Activated CD4-positive, alpha-beta T cell treated with anti-CD3 and anti-CD28 coated beads, Interleukin-2, amount 50 U/mL, for 48 hours (primary cell): ENCODE measurements around the gene MRI1.
A peak's percentile ranks its signal among the peaks of the same experiment; 100 is the strongest.
"Not testable (repeated sequence)": the region's sequence is repeated elsewhere in the genome, so short reads cannot be mapped to it uniquely, and the experiment has no call there.

Experiments used
- DNase-seq, 2 experiments: peaks; one replicate each; pipeline ENCODE4 v3.0.0-alpha.2; 2020

The MRI1 gene

DNA sequence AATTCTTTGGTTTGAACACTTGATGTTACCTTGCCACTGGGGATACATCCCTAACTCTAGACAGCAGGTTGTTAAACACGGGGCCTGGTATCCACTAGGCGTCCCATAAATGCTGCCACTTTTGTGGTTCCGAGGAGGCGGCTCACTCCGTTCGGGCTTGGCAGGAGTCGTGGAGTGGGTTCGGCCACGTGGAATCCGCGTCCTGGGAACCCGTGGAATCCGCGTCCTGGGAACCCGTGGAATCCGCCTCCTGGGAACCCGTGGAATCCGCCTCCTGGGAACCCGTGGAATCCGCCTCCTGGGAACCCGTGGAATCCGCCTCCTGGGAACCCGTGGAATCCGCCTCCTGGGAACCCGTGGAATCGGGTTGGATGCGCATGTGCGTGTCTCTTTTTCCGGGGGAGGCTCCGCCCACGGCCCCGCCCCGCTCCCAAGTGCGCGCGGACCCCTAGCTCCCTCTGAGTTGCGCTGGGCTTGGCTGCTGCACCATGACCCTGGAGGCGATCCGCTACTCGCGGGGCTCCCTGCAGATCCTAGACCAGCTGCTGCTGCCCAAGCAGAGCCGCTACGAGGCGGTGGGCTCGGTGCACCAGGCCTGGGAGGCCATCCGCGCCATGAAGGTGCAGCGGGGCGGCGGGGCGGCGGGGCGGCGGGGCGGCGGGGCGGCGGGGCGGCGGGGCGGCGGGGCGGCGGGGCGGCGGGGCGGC, at the start of gene MRI1:
TSS of gene MRI1 (plus strand) at position 422 of the 707 bp plus-strand sequence. CDS start at position 489, 67 bp downstream.
- peak; percentile 71 to 78 for DNase-seq

DNA sequence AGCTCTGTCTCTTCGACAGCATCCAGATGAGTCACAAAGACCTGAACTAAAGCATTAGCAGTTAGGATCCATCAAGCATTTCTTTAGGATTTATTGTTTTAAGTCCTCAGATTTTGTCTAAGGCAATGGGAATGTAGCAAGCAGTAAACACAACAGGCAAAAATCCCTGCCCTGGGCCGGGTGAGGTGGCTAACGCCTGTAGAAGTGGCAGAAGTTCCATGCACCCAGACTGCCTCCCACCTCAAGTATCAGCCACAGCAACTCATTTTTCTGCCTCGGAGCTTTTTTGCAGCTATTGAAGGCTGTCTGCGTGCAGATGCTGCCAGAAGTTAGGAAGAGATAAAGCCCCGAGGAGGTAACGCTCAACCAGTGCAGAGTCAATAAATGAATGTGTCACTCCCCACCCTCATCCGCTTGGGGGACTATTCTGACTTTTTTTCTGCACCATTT, 47.1 kb upstream of the MRI1 start:
- no peak for DNase-seq

- no peak for DNase-seq
Measured at GRCh38 chr19:13718733-13719132, 45.6 kb upstream of the MRI1 start.

DNA sequence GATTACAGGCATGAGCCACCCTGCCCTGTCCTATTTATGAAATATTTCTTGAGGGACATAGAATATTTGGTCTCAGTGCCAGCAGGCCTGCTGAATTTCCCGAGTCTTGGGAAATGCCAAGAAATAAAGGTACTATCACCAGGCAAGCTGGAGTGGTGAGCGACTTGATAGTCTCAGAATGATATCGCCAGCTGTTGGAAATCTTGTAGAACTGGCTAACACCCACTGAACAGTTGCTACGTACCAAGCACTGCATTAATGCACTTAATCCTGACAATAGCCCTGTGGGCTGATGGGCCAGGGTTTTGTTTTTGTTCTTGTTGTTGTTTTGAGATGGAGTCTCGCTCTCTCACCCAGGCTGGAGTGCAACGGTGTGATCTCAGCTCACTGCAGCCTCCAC, 42.2 kb upstream of the MRI1 start:
- DNase-seq: no peak

DNA sequence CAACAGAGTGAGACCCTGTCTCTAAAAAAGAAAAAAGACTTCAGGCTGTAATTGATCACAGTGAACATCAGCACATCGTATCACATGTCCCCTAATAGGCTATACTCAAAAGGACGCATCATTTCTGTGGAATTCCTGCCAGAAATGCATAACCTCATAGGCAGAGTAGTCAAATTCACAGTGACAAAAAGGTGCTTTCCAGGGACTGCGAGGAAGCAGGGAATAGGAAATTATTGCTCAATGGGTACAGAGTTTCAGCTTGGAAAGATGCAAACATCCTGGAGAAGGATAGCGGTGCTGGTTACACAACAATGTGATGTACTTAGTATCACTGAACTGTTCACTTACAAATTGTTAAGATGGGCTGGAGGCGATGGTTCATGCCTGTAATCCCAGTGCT, 41.1 kb upstream of the MRI1 start:
- DNase-seq: no peak

DNA sequence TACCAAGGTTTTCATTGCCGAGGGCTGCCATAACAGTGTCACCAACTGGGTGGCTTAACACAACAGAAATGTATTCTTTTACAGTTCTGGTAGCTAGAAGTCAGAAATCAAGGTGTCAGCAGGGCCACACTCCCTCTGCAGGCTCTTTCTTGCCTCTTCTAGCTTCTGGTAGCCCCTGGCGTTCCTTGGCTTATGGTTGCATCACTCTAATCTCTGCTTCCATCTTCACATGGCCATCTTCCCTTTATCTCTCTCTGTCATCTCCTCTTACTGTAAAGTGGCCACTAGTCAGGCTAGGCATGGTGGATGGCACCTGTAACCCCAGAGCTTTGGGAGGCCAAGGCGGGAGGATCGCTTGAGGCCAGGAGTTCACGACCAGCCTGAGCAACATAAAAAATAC, 38.0 kb upstream of the MRI1 start:
- DNase-seq: no peak

DNA sequence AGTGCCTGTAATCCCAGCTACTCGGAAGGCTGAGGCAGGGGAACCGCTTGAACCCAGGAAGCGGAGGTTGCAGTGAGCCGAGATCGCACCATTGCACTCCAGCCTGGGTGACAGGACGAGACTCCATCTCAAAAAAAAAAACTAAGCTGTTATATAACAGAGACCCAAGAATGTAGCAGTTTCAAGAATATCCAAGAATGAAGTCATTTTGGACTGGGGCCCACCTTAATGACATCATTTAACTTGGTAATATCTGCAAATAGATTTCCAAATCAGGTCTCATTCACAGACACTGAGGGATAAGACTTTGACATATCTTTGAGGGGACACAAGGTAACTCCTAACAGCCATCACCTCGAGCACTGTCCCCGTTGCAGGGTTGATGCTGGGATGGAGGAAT, 36.5 kb upstream of the MRI1 start:
- DNase-seq: no peak

DNA sequence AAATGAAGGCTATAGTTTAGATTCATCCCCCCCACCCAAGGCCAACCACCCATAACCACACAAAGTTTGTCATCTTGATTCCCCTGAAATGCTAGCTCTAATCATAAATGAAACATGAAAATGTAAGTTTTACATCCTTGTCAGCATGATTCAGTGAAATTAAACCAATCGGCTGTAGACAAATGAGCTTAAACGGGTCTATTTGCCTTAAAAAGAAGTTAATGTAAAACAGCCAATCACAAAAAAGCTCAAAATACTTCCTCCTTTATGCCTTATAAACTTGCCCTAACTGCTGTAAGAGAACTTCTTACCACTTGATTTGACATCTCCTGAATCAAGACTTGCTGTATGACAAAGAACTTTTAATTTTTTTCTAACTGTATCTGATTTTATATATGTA, 34.5 kb upstream of the MRI1 start:
- no peak for DNase-seq

DNA sequence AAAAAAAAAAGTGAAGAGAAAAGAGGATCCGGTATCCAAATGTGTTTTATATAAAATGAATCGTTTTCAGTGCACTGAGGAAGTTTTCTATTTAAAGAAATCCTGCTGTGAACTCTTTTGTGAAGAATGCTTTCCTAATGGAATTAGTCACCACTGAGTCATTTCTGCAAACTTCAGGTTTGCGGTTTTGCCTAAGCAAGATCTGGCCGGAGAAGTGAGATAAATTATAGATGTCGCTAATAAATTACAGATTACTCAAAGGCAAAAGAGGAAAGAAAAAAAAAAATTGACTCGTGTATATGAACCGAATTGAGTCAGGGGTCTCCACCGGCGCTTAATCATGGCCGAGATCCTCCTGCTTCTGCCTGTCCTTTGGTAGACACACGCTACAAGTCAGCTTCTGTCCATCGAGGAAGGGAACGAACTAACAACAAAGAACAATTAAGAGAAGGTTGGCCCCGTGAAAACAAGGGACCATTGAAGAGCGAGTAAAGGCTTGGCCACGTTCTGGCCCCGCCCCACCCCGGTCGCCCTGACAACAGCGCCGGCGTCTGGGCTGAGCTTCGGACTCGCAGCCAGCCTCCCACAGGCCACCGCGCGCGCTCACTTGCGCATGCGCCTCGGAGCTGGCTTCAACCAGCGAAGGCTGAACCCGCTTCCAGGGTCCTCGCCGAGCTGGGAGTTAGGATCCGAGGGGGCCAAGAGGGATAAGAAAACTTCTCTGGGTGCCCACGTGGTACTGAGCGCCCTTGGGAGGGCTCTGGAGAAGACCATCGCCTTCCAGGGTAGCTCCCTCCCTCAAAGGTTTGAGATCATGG, 33.0 kb upstream of the MRI1 start:
- peak; percentile 94 to 95 for DNase-seq

DNA sequence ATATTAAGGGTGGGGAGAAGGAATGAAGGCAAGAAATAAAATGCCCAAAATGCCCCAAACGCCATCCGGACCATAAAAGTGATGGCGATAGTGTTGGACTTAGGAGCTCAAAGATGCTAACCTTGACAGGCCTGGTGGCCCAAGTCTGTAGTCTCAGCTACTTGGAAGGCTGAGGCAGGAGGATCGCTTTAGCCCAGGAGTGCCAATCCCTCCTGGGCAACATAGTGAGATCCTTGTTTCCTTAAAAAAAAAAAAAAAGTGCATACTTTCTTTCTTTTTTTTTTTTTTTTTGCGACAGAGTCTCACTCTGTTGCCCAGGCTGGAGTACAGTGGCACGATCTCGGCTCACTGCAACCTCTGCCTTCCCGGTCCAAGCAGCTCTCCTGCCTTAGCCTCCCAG, 32.0 kb upstream of the MRI1 start:
- no peak for DNase-seq

- DNase-seq: no peak
Measured at GRCh38 chr19:13734751-13735150, 29.6 kb upstream of the MRI1 start.

GRCh38 chr19:13738073-13738472, 26.2 kb upstream of the MRI1 start:
- DNase-seq: no peak

GRCh38 chr19:13741893-13742292, 22.4 kb upstream of the MRI1 start:
- no peak for DNase-seq

DNA sequence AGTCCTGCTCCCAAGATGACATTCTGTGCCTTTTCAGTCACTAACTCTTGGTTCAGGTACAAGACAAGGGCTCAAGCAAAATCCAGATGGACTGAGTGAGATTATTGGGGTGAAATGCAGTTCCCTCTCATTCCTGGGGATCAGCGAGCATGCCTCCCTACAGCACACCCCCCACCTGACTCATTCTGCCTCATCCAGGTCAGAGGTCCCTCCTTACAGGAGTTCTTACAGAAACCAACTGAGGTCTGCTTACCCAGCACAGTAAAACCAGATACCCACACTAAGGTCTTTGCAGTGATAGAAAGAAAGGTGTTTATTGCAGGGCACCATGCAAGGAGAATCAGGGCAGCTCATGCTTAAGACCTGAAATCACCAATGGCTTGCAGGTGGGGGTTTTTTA, 21.6 kb upstream of the MRI1 start:
- DNase-seq: no peak

- no peak for DNase-seq
Measured at GRCh38 chr19:13744174-13744573, 20.1 kb upstream of the MRI1 start.

DNA sequence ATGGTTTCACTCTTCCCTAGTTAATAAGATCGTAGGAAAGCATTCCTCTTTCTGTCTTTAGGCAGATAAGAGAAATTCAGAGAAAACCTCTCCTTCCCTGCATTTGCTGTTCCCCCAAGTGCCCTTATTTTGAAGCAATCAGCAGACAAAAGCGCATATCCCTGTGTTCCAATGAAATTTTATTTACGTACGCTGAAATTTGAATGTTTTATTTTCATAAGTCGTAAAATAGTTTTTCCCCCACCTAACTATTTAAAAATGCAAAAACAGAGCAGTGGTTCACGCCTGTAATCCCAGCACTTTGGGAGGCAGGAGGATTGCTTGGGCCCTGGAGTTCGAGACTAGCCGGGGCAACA, 17.2 kb upstream of the MRI1 start:
- no peak for DNase-seq

DNA sequence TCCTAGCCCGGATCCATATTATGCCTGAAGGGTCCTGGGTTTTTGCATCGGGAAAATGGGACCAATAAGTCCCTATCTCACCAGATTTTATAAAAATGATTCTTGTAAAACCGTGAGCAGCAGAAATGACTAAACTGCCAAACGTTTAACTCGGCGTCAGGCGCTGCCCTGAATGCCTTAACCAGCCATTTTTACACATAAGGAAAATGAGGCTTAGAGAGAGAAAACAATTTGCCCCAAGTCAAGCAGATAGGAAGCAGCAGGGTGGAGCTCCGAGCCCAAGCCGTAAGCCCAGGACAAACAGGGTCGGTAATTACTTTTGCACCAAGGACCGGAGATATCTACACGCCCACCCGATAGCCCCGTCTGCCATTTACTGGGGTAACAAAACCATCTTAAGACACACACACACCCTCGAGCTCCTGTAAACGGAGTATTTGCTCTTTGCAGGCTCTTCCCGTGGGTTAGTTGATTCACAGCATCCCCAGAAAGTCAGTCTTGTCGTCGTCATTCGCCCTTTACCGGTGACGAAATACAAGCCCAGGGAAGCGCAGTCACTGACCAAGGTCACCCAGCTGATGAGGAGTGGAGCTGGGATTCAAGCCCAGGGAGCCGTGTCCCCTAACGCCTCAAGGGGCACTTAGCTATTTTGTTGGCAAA, 16.0 kb upstream of the MRI1 start:
- peak; percentile 13 to 27 for DNase-seq

DNA sequence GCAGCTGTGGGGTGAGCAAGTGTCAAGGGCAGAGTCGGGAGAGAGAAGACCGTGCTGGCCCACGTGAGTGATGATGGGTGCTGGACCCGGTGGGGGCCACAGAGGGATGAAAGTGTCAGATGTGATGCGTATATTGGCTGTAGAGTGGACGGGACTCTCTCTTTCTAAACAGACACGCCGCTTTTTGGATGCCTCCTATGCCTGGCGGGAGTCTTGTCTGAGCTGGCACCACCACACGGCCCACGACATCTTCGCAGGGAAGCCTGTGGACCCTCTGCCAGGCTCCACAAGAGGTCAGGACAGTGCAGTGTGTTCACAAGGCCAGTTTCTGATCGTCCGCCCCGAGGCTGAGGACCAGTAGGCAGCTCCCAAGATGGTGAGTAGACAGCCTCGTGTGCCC, 12.9 kb upstream of the MRI1 start:
- no peak for DNase-seq

DNA sequence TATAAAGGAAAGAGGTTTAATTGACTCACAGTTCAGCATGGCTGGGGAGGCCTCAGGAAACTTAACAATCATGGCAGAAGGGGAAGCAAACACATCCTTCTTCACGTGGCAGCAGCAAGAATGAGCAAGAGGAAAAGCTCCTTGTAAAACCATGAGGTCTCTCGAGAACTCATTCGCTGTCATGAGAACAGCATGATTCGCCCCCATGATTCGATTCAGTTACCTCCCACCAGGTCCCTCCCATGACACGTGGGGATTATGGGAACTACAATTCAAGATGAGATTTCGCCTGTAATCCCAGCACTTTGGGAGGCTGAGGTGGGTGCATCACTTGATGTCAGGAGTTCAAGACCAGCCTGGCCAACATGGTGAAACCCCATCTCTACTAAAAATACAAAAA, 10.7 kb upstream of the MRI1 start:
- not testable (repeated sequence) for DNase-seq

DNA sequence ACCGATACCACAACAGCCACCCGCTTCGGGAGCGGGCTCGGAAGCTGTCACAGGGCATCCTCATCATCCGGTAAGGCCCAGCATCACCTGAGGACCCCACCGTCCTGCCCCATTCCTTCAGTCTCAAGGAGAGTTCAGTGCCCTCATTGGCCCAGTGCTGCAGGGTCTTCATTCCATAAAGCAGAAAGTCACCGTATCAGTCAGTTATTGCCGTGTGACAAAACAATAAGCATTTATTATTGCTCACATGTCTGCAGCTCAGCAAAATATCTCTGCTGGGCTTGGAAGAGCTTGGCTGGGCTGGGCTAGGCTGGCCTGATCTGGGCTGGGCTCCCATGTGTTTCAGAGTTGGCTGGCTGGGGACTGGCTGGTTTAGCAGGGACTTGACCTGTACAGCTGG, 8.1 kb upstream of the MRI1 start:
- no peak for DNase-seq

DNA sequence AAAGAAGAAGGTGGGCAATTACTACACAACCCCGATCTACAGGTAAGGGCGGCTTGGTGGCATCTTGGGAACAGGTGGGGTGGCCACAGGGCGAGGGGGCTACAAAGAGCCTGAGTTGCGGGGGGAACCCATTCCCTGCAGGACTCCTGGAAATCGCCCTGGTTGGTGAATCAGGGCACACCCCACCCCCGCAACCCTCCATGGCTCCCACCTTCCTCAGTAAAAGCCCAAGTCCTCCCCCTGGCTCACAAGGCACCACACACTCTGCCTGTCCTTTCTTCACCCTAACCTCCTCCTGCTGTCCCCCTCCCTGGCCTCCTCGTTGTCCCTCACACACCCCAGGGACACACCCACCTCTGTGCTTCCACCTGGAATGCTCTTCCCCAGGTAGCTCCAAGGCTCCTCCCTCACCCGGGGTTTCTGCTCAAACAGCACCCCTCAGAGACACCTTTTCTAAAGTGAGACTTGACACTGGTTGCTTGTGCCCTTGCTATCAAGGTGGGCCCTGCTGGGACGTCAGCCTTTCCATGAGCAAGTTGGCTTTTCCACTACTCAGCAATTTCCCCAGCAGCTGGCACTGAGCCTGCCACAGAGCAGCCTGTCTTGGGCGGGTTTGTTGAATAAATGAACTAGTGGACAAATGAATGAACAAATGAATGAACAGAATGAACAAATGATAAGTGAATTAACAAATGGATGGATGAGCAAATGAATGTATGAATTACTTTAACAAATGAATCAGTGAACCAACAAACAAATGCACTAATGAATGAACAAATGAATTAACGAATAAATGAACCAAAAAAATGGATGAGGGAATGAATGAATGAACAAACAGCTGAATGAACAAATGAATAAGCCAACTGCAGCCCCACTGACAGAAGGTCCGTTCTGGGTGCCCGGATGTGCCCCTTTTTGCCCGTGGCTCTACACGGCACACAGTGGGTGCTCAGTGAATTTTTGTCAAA, 6.2 kb upstream of the MRI1 start:
- no peak for DNase-seq

DNA sequence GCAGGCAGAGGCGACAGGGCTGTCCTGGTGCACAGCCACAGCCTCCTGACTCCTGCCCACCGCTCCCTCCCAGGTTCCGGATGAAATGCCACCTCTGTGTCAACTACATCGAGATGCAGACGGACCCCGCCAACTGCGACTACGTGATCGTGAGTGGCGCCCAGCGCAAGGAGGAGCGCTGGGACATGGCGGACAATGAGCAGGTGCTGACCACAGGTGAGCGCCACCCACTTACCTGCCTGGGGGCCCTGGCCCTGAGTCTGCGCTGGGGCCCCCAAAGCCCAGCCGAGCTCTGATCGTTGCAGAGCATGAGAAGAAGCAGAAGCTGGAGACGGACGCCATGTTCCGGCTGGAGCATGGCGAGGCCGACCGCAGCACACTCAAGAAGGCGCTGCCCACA, 5.5 kb upstream of the MRI1 start:
- no peak for DNase-seq

DNA sequence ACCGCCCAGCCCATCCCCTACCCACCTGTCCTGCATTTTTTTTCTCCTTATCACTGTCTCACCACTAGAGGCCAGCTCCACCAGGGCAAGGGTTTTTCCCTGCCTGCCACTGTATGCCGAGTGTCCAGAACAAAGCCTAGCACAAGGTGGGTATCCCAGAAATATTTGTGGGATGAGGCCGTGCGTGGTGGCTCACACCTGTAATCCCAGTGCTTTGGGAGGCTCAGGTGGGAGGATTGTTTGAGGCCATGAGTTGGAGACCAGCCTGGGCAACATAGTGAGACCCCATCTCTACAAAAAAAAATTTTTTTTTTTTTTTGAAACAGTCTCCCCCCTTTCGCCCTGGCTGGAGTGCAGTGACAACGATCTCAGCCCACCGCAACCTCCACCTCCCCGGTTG, 2.9 kb upstream of the MRI1 start:
- DNase-seq: no peak
